GM23338 (cell line): ENCODE results near the gene HDHD3. TPM values are rescaled to one million over a fixed set of nuclear protein-coding genes. Genes with fewer than 3 reads are reported as not detected.
A peak's percentile ranks its signal among the peaks of the same experiment; 100 is the strongest.

Experiments used
- ATAC-seq: fragments of 200-7000 bp; cut with Tn5 transposase; 3 replicates; pipeline ENCODE4 v1.9.1; 2020
- DNase-seq: peaks from one replicate; pipeline ENCODE4 v3.0.0-alpha.2; 2015; ENCODE audit warnings: low spot score
- H2AFZ ChIP-seq: fragments of 200-600 bp; sonication (generic); 2 replicates; pipeline ENCODE4 v1.8.0; 2016; ENCODE audit warnings: antibody characterized with exemption, mild to moderate bottlenecking, moderate library complexity
- H3F3A ChIP-seq: fragments of 200-600 bp; sonication (generic); replicated peaks from 2 replicates; pipeline ENCODE4 v1.8.0; 2017; ENCODE audit warnings: antibody characterized with exemption, mixed run types, low read depth
- H3K27ac ChIP-seq: fragments of 200-600 bp; sonication (generic); 2 replicates; pipeline ENCODE4 v1.6.1; 2016; ENCODE audit warnings: low read depth
- H3K27me3 ChIP-seq: fragments of 200-600 bp; sonication (generic); 2 replicates; pipeline ENCODE4 v1.8.0; 2016; ENCODE audit warnings: mild to moderate bottlenecking, mixed run types, moderate library complexity; ENCODE audit not compliant: insufficient read depth
- H3K36me3 ChIP-seq: fragments of 200-600 bp; sonication (generic); 2 replicates; pipeline ENCODE4 v1.8.0; 2016; ENCODE audit warnings: mild to moderate bottlenecking; ENCODE audit not compliant: insufficient read depth
- H3K4me1 ChIP-seq: fragments of 200-600 bp; sonication (generic); 2 replicates; pipeline ENCODE4 v1.8.0; 2016; ENCODE audit warnings: mild to moderate bottlenecking, moderate library complexity; ENCODE audit not compliant: insufficient read depth
- H3K4me2 ChIP-seq: fragments of 200-600 bp; sonication (generic); 2 replicates; pipeline ENCODE4 v1.7.1; 2017; ENCODE audit warnings: mixed run types
- H3K4me3 ChIP-seq: fragments of 200-600 bp; sonication (generic); 2 replicates; pipeline ENCODE4 v1.6.1; 2016; ENCODE audit warnings: mixed run types
- H3K79me2 ChIP-seq: fragments of 200-600 bp; sonication (generic); replicated peaks from 2 replicates; pipeline ENCODE4 v1.8.0; 2017; ENCODE audit warnings: mild to moderate bottlenecking; ENCODE audit not compliant: insufficient read depth
- H3K9me2 ChIP-seq: fragments of 200-600 bp; sonication (generic); 2 replicates; pipeline ENCODE4 v1.8.0; 2017; ENCODE audit not compliant: insufficient read depth
- H4K20me1 ChIP-seq: fragments of 200-600 bp; sonication (generic); replicated peaks from 2 replicates; pipeline ENCODE4 v1.8.0; 2017; ENCODE audit warnings: mild to moderate bottlenecking; ENCODE audit not compliant: insufficient read depth
- H3K27ac Mint-ChIP-seq: 2 replicates; pipeline ENCODE4 v1.8.0; 2020; ENCODE audit warnings: inconsistent platforms, mild to moderate bottlenecking, moderate library complexity, mixed read lengths
- H3K27me3 Mint-ChIP-seq: 3 replicates; pipeline ENCODE4 v1.8.0; 2022; ENCODE audit warnings: low read depth, mild to moderate bottlenecking, moderate library complexity, mixed read lengths, inconsistent platforms; ENCODE audit not compliant: insufficient read depth, poor library complexity
- H3K36me3 Mint-ChIP-seq: 3 replicates; pipeline ENCODE4 v1.8.0; 2021; ENCODE audit warnings: low read depth, mild to moderate bottlenecking, inconsistent platforms, moderate library complexity, mixed read lengths
- H3K4me1 Mint-ChIP-seq: 3 replicates; pipeline ENCODE4 v1.8.0; 2020; ENCODE audit warnings: mild to moderate bottlenecking, inconsistent platforms, mixed read lengths
- H3K4me3 Mint-ChIP-seq: 3 replicates; pipeline ENCODE4 v1.8.0; 2021; ENCODE audit warnings: moderate library complexity, mild to moderate bottlenecking, inconsistent platforms, mixed read lengths
- H3K9me3 Mint-ChIP-seq: 3 replicates; pipeline ENCODE4 v1.8.0; 2020; ENCODE audit warnings: moderate library complexity, mild to moderate bottlenecking, inconsistent platforms, mixed read lengths
- CTCF ChIP-seq, 2 experiments: fragments of 200-600 bp in 1 of 2; sonication (generic) in 1 of 2; conservative IDR thresholded peaks; 2 replicates each; pipeline versions ENCODE4 v1.5.1 to v1.6.1; 2016 to 2017; ENCODE audit warnings: antibody characterized with exemption in 2 of 2, low read depth in 2 of 2, mild to moderate bottlenecking in 2 of 2, moderate library complexity in 1 of 2
- ETS1 ChIP-seq: IDR thresholded peaks from 2 replicates; pipeline ENCODE4 v1.6.1; 2016; ENCODE audit warnings: antibody characterized with exemption
- EZH2 ChIP-seq: fragments of 200-600 bp; sonication (generic); IDR thresholded peaks from one replicate; pipeline ENCODE4 v1.8.0; 2017; ENCODE audit warnings: antibody characterized with exemption, mild to moderate bottlenecking, low read depth; ENCODE audit not compliant: unreplicated experiment
- EZH2phosphoT487 ChIP-seq: fragments of 200-600 bp; sonication (generic); IDR thresholded peaks from one replicate; pipeline ENCODE4 v1.8.1; 2018; ENCODE audit warnings: antibody characterized with exemption; ENCODE audit not compliant: unreplicated experiment
- JUNB ChIP-seq: IDR thresholded peaks from one replicate; pipeline ENCODE4 v1.6.1; 2016; ENCODE audit warnings: antibody characterized with exemption; ENCODE audit not compliant: unreplicated experiment
- NANOG ChIP-seq: IDR thresholded peaks from 2 replicates; pipeline ENCODE4 v1.6.1; 2016; ENCODE audit warnings: antibody characterized with exemption, borderline replicate concordance
- POLR2AphosphoS5 ChIP-seq: IDR thresholded peaks from 2 replicates; pipeline ENCODE4 v1.6.1; 2016; ENCODE audit warnings: antibody characterized with exemption, low read depth
- STAT1 ChIP-seq: IDR thresholded peaks from one replicate; pipeline ENCODE4 v1.6.1; 2016; ENCODE audit warnings: antibody characterized with exemption; ENCODE audit not compliant: unreplicated experiment
- ZNF114 ChIP-seq: fragments of 250-450 bp; sonication (Bioruptor Pico); IDR thresholded peaks from 2 replicates; pipeline ENCODE4 v1.5.0; 2020; ENCODE audit warnings: mild to moderate bottlenecking, moderate library complexity
- ZNF331 ChIP-seq: fragments of 250-450 bp; sonication (Bioruptor Pico); IDR thresholded peaks from 2 replicates; pipeline ENCODE4 v1.5.0; 2020; ENCODE audit warnings: low read depth, mild to moderate bottlenecking, moderate library complexity
- polyA plus RNA-seq: library from polyadenylated mRNA; unstranded; fragments of >200 nt; fragmentation: Nextera tagmentation; extraction: Ambion mirVana; gene quantifications from 2 replicates; pipeline ENCODE4 v1.2.1, GENCODE V29; 2016
- total RNA-seq: library from RNA; depleted of rRNA; stranded (reverse); fragments of >200 nt; shearing (Covaris generic); gene quantifications from 2 replicates; pipeline ENCODE4 v1.2.3, GENCODE V29; 2014
- TF ChIP-seq, protein P1 (sequence below): fragments of 250-450 bp; sonication (Bioruptor Pico); IDR thresholded peaks from 2 replicates; pipeline ENCODE4 v1.5.0; 2020; ENCODE audit warnings: mild to moderate bottlenecking, moderate library complexity
- TF ChIP-seq, protein P2 (sequence below): IDR thresholded peaks from one replicate; pipeline ENCODE4 v1.6.1; 2018; ENCODE audit warnings: antibody characterized with exemption; ENCODE audit not compliant: unreplicated experiment

Gene HDHD3
- total and polyA plus RNA-seq, 2 experiments from 2014 or later: 9.5 to 17.7 TPM

- DNase-seq (no peak), ATAC-seq (peak; percentile 12)
- Mint-ChIP-seq H3K27ac (no peak overlapping the region), H3K9me3 (no peaks in the 10 kb centered on the region), H3K4me1 (peaks cover 16% of the 10 kb centered on the region), H3K4me3 (peak overlapping the region; percentile 81), H3K27me3 (peaks cover 19% of the 10 kb centered on the region), H3K36me3 (no peaks in the 10 kb centered on the region)
- Histone ChIP-seq H3K79me2 (no peaks in the 10 kb centered on the region), H3F3A (no peaks in the 10 kb centered on the region), H3K4me3 (peak overlapping the region; percentile 79), H3K4me2 (peak overlapping the region; percentile 80), H2AFZ (peak overlapping the region; percentile 90), H3K9me2 (peaks cover 2% of the 10 kb centered on the region; the same call in 1 of the 2 replicates), H3K27ac (no peak overlapping the region), H3K4me1 (peaks cover 16% of the 10 kb centered on the region; the same call in 1 of the 2 replicates), H4K20me1 (no peaks in the 10 kb centered on the region), H3K36me3 (no peaks in the 10 kb centered on the region), H3K27me3 (peaks cover 28% of the 10 kb centered on the region)
- no peak for TF ChIP-seq EZH2
- TF ChIP-seq POLR2AphosphoS5: no peak
- TF ChIP-seq ZNF114 (CRISPR knock-in tag): no peak
- no peak for TF ChIP-seq NANOG
- no peak for TF ChIP-seq ZNF331 (CRISPR knock-in tag)
- no peak for TF ChIP-seq EZH2phosphoT487
- TF ChIP-seq, protein P1, sequence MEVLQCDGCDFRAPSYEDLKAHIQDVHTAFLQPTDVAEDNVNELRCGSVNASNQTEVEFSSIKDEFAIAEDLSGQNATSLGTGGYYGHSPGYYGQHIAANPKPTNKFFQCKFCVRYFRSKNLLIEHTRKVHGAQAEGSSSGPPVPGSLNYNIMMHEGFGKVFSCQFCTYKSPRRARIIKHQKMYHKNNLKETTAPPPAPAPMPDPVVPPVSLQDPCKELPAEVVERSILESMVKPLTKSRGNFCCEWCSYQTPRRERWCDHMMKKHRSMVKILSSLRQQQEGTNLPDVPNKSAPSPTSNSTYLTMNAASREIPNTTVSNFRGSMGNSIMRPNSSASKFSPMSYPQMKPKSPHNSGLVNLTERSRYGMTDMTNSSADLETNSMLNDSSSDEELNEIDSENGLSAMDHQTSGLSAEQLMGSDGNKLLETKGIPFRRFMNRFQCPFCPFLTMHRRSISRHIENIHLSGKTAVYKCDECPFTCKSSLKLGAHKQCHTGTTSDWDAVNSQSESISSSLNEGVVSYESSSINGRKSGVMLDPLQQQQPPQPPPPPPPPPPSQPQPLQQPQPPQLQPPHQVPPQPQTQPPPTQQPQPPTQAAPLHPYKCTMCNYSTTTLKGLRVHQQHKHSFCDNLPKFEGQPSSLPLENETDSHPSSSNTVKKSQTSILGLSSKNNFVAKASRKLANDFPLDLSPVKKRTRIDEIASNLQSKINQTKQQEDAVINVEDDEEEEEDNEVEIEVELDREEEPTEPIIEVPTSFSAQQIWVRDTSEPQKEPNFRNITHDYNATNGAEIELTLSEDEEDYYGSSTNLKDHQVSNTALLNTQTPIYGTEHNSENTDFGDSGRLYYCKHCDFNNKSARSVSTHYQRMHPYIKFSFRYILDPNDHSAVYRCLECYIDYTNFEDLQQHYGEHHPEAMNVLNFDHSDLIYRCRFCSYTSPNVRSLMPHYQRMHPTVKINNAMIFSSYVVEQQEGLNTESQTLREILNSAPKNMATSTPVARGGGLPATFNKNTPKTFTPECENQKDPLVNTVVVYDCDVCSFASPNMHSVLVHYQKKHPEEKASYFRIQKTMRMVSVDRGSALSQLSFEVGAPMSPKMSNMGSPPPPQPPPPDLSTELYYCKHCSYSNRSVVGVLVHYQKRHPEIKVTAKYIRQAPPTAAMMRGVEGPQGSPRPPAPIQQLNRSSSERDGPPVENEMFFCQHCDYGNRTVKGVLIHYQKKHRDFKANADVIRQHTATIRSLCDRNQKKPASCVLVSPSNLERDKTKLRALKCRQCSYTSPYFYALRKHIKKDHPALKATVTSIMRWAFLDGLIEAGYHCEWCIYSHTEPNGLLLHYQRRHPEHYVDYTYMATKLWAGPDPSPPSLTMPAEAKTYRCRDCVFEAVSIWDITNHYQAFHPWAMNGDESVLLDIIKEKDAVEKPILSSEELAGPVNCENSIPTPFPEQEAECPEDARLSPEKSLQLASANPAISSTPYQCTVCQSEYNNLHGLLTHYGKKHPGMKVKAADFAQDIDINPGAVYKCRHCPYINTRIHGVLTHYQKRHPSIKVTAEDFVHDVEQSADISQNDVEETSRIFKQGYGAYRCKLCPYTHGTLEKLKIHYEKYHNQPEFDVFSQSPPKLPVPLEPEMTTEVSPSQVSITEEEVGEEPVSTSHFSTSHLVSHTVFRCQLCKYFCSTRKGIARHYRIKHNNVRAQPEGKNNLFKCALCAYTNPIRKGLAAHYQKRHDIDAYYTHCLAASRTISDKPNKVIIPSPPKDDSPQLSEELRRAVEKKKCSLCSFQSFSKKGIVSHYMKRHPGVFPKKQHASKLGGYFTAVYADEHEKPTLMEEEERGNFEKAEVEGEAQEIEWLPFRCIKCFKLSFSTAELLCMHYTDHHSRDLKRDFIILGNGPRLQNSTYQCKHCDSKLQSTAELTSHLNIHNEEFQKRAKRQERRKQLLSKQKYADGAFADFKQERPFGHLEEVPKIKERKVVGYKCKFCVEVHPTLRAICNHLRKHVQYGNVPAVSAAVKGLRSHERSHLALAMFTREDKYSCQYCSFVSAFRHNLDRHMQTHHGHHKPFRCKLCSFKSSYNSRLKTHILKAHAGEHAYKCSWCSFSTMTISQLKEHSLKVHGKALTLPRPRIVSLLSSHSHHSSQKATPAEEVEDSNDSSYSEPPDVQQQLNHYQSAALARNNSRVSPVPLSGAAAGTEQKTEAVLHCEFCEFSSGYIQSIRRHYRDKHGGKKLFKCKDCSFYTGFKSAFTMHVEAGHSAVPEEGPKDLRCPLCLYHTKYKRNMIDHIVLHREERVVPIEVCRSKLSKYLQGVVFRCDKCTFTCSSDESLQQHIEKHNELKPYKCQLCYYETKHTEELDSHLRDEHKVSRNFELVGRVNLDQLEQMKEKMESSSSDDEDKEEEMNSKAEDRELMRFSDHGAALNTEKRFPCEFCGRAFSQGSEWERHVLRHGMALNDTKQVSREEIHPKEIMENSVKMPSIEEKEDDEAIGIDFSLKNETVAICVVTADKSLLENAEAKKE: no peak
- TF ChIP-seq, protein P2, sequence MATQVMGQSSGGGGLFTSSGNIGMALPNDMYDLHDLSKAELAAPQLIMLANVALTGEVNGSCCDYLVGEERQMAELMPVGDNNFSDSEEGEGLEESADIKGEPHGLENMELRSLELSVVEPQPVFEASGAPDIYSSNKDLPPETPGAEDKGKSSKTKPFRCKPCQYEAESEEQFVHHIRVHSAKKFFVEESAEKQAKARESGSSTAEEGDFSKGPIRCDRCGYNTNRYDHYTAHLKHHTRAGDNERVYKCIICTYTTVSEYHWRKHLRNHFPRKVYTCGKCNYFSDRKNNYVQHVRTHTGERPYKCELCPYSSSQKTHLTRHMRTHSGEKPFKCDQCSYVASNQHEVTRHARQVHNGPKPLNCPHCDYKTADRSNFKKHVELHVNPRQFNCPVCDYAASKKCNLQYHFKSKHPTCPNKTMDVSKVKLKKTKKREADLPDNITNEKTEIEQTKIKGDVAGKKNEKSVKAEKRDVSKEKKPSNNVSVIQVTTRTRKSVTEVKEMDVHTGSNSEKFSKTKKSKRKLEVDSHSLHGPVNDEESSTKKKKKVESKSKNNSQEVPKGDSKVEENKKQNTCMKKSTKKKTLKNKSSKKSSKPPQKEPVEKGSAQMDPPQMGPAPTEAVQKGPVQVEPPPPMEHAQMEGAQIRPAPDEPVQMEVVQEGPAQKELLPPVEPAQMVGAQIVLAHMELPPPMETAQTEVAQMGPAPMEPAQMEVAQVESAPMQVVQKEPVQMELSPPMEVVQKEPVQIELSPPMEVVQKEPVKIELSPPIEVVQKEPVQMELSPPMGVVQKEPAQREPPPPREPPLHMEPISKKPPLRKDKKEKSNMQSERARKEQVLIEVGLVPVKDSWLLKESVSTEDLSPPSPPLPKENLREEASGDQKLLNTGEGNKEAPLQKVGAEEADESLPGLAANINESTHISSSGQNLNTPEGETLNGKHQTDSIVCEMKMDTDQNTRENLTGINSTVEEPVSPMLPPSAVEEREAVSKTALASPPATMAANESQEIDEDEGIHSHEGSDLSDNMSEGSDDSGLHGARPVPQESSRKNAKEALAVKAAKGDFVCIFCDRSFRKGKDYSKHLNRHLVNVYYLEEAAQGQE: no peak
- no peak for TF ChIP-seq STAT1
- no peak for TF ChIP-seq CTCF (conservative IDR thresholded peaks at IDR 0.05; ENCODE audit: low read depth in 2 of 2)
- no peak for TF ChIP-seq ETS1
- no peak for TF ChIP-seq JUNB
These were observed 26.6 kb downstream of the HDHD3 start for GRCh38 chr9:113350107-113350661.
